ENCODE results near the gene CEBPE.

- TF ChIP-seq, protein P1, sequence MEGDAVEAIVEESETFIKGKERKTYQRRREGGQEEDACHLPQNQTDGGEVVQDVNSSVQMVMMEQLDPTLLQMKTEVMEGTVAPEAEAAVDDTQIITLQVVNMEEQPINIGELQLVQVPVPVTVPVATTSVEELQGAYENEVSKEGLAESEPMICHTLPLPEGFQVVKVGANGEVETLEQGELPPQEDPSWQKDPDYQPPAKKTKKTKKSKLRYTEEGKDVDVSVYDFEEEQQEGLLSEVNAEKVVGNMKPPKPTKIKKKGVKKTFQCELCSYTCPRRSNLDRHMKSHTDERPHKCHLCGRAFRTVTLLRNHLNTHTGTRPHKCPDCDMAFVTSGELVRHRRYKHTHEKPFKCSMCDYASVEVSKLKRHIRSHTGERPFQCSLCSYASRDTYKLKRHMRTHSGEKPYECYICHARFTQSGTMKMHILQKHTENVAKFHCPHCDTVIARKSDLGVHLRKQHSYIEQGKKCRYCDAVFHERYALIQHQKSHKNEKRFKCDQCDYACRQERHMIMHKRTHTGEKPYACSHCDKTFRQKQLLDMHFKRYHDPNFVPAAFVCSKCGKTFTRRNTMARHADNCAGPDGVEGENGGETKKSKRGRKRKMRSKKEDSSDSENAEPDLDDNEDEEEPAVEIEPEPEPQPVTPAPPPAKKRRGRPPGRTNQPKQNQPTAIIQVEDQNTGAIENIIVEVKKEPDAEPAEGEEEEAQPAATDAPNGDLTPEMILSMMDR (conservative IDR thresholded peaks at IDR 0.05; ENCODE audit: low read length): no peak; the same call in 1 of the 2 replicates
- no peak for TF ChIP-seq EZH2phosphoT487 (IDR thresholded peaks at IDR 0.05; ENCODE audit: borderline replicate concordance)
These were observed 24.3 kb downstream of the CEBPE start, which contains the start of gene ACIN1 for GRCh38 chr14:23094666-23095195.

All from Loucy (cell line).